Fibroblast of the aortic adventitia (primary cell): Measurements from ENCODE around the gene IRF5. TPM values are rescaled to one million over a fixed set of nuclear protein-coding genes. Genes with fewer than 3 reads are reported as not detected.

Source experiments
- DNase-seq: peaks from one replicate; pipeline ENCODE4 v3.0.0-alpha.2; 2010; ENCODE audit warnings: low read depth
- H3K4me3 ChIP-seq: 2 replicates; pipeline ENCODE4 v1.5.1; 2011; ENCODE audit warnings: low read depth, mild to moderate bottlenecking, control low read depth, low read length, moderate library complexity
- CTCF ChIP-seq: IDR thresholded peaks from 2 replicates; pipeline ENCODE4 v1.5.1; 2011; ENCODE audit warnings: mild to moderate bottlenecking, low read length, control low read depth, inconsistent platforms; ENCODE audit not compliant: insufficient read depth
- total RNA-seq: library from RNA; depleted of rRNA; stranded (reverse); fragments of >200 nt; gene quantifications from 2 replicates; pipeline ENCODE4 v1.2.3, GENCODE V29; 2012; ENCODE audit warnings: low replicate concordance

The IRF5 gene
- total RNA-seq, 1 donor = not detected

- no peak overlapping the region for H3K4me3 ChIP-seq
- no peak for TF ChIP-seq CTCF
- no peak for DNase-seq
These were observed 19.6 kb upstream of the IRF5 start for GRCh38 chr7:128918016-128918665.

GRCh38 chr7:128919241-128919640 lies 18.5 kb upstream of the IRF5 start:
- TF ChIP-seq CTCF = no peak
- no peak overlapping the region for H3K4me3 ChIP-seq
- DNase-seq = no peak

- H3K4me3 ChIP-seq = no peak overlapping the region
These were observed 17.6 kb upstream of the IRF5 start for GRCh38 chr7:128919881-128920799.

GRCh38 chr7:128920913-128921582 lies 16.7 kb upstream of the IRF5 start:
- no peak overlapping the region for H3K4me3 ChIP-seq
- no peak for TF ChIP-seq CTCF
- no peak for DNase-seq

More at GRCh38 chr7:128919881-128920799, 17.6 kb upstream of the IRF5 start:
- DNase-seq = no peak
- no peak for TF ChIP-seq CTCF

GRCh38 chr7:128921866-128922440 lies 15.8 kb upstream of the IRF5 start:
- no peak for TF ChIP-seq CTCF
- H3K4me3 ChIP-seq = no peak overlapping the region

More at GRCh38 chr7:128921866-128922440, 15.8 kb upstream of the IRF5 start:
- no peak for DNase-seq
